HG02642 (cell line): ENCODE data around the gene AKAP13.
"Not testable (repeated sequence)": the region's sequence is repeated elsewhere in the genome, so short reads cannot be mapped to it uniquely, and the experiment has no call there.

Source experiments
- ATAC-seq: cut with Tn5 transposase; IDR thresholded peaks from one replicate; pipeline ENCODE4 v1.9.1; 2021; ENCODE audit warnings: mild to moderate bottlenecking; ENCODE audit not compliant: unreplicated experiment, poor library complexity

AKAP13 gene

GRCh38 chr15:85439996-85440395 lies 59.6 kb downstream of the AKAP13 start:
- no peak for ATAC-seq

- no peak for ATAC-seq
These were observed 60.0 kb downstream of the AKAP13 start for GRCh38 chr15:85440451-85440850.

- ATAC-seq: not testable (repeated sequence)
These were observed 61.5 kb downstream of the AKAP13 start for GRCh38 chr15:85441854-85442253.

- ATAC-seq: peak; percentile 35
These were observed 62.6 kb downstream of the AKAP13 start for GRCh38 chr15:85443046-85443445.

GRCh38 chr15:85443593-85444087 lies 63.2 kb downstream of the AKAP13 start:
- ATAC-seq: peak; percentile 74

- ATAC-seq: no peak
These were observed 63.8 kb downstream of the AKAP13 start for GRCh38 chr15:85444122-85444745.

GRCh38 chr15:85445361-85445760 lies 65.0 kb downstream of the AKAP13 start:
- ATAC-seq: no peak

- no peak for ATAC-seq
These were observed 70.8 kb downstream of the AKAP13 start for GRCh38 chr15:85451099-85451700.

- no peak for ATAC-seq
These were observed 72.0 kb downstream of the AKAP13 start for GRCh38 chr15:85452436-85452835.

- ATAC-seq: no peak
These were observed 72.9 kb downstream of the AKAP13 start for GRCh38 chr15:85453144-85453872.

- no peak for ATAC-seq
These were observed 74.0 kb downstream of the AKAP13 start for GRCh38 chr15:85454403-85454802.

GRCh38 chr15:85455891-85456290 lies 75.5 kb downstream of the AKAP13 start:
- no peak for ATAC-seq

GRCh38 chr15:85456798-85457197 lies 76.4 kb downstream of the AKAP13 start:
- ATAC-seq: no peak

GRCh38 chr15:85457392-85457968 lies 77.1 kb downstream of the AKAP13 start:
- ATAC-seq: peak; percentile 74

GRCh38 chr15:85458764-85459163 lies 78.4 kb downstream of the AKAP13 start:
- ATAC-seq: no peak

- ATAC-seq: no peak
These were observed 81.6 kb downstream of the AKAP13 start for GRCh38 chr15:85462029-85462428.

GRCh38 chr15:85463276-85463892 lies 83.0 kb downstream of the AKAP13 start:
- ATAC-seq: no peak

- no peak for ATAC-seq
These were observed 83.6 kb downstream of the AKAP13 start for GRCh38 chr15:85463976-85464375.

GRCh38 chr15:85464471-85464870 lies 84.1 kb downstream of the AKAP13 start:
- ATAC-seq: no peak

- no peak for ATAC-seq
These were observed 90.3 kb downstream of the AKAP13 start for GRCh38 chr15:85470563-85471271.
